ENCODE measurements around the gene GPR18.

Gene GPR18

GRCh38 chr13:99226513-99226912 is 31.7 kb downstream of the GPR18 start:
- no peak overlapping the region for H3K4me3 ChIP-seq (ENCODE audit: low read depth, low read length)
- peak; percentile 5 for DNase-seq (ENCODE audit: low read depth)
- TF ChIP-seq, protein P1, sequence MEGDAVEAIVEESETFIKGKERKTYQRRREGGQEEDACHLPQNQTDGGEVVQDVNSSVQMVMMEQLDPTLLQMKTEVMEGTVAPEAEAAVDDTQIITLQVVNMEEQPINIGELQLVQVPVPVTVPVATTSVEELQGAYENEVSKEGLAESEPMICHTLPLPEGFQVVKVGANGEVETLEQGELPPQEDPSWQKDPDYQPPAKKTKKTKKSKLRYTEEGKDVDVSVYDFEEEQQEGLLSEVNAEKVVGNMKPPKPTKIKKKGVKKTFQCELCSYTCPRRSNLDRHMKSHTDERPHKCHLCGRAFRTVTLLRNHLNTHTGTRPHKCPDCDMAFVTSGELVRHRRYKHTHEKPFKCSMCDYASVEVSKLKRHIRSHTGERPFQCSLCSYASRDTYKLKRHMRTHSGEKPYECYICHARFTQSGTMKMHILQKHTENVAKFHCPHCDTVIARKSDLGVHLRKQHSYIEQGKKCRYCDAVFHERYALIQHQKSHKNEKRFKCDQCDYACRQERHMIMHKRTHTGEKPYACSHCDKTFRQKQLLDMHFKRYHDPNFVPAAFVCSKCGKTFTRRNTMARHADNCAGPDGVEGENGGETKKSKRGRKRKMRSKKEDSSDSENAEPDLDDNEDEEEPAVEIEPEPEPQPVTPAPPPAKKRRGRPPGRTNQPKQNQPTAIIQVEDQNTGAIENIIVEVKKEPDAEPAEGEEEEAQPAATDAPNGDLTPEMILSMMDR (conservative IDR thresholded peaks at IDR 0.05; ENCODE audit: low read depth, low read length): no peak

DNA sequence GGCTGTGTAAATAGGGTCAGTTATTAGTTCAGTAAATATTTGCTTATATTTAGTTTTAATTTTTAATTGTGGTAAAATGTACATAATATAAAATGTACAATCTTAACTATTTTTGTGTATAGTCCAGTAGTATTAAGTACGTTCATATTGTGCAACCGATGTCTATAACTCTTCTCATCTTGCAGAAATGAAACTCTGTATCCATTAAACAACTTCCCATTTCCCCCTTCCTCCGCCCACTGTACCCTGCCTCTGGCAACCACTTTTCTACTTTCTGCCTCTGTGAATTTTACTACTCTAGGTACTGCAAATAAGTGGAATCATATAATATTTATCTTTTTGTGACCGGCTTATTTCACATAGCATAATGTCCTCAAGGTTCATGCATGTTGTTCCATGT is 33.1 kb downstream of the GPR18 start:
- no peak overlapping the region for H3K4me3 ChIP-seq (ENCODE audit: low read depth, low read length)
- DNase-seq (ENCODE audit: low read depth): no peak
- TF ChIP-seq, protein P1 (conservative IDR thresholded peaks at IDR 0.05; ENCODE audit: low read depth, low read length): no peak

DNA sequence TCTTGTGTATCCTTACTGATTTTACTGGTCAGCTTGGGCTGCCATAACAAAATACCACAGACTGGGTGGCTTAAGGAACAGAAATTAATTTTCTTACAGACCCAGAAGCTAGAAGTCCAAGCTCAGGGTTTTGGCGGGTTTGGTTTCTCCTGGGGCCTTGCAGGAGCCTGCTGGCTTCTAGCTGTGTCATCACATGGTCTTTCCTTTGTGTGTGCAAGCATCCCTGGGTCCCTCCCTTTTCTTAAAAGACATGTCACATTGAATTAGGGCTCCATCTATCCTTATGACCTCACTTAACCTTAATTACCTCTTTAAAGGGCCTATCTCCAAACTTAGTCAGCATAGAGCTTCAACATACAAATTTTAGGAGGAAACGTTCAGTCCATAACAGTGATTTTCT is 34.2 kb downstream of the GPR18 start:
- DNase-seq (ENCODE audit: low read depth): no peak
- no peak overlapping the region for H3K4me3 ChIP-seq (ENCODE audit: low read depth, low read length)
- TF ChIP-seq, protein P1 (conservative IDR thresholded peaks at IDR 0.05; ENCODE audit: low read depth, low read length): no peak

DNA sequence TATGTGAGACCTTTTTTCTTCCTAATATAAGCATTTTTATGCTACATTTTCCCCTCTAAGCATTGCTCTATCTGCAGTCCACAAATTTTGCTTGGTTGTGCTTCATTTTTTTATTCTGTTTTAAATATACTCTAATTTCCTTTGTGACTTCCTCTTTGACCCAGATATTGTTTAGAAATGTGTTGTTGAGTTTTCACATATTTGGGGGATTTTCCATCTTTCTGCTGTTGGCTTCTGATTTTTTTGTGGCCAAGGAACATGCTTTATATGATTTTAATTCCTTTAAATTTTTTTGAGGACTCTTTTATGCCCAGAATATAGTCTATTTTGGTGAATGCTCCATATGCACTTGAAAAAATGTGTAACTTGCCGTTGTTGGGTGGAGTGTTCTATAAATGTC is 34.6 kb downstream of the GPR18 start:
- no peak overlapping the region for H3K4me3 ChIP-seq (ENCODE audit: low read depth, low read length)
- TF ChIP-seq, protein P1 (conservative IDR thresholded peaks at IDR 0.05; ENCODE audit: low read depth, low read length): no peak

GRCh38 chr13:99221567-99222239 is 36.5 kb downstream of the GPR18 start:
- DNase-seq (ENCODE audit: low read depth): no peak
- TF ChIP-seq, protein P1 (conservative IDR thresholded peaks at IDR 0.05; ENCODE audit: low read depth, low read length): no peak
- no peak overlapping the region for H3K4me3 ChIP-seq (ENCODE audit: low read depth, low read length)

More for the DNA sequence above, 34.6 kb downstream of the GPR18 start:
- DNase-seq (ENCODE audit: low read depth): no peak

DNA sequence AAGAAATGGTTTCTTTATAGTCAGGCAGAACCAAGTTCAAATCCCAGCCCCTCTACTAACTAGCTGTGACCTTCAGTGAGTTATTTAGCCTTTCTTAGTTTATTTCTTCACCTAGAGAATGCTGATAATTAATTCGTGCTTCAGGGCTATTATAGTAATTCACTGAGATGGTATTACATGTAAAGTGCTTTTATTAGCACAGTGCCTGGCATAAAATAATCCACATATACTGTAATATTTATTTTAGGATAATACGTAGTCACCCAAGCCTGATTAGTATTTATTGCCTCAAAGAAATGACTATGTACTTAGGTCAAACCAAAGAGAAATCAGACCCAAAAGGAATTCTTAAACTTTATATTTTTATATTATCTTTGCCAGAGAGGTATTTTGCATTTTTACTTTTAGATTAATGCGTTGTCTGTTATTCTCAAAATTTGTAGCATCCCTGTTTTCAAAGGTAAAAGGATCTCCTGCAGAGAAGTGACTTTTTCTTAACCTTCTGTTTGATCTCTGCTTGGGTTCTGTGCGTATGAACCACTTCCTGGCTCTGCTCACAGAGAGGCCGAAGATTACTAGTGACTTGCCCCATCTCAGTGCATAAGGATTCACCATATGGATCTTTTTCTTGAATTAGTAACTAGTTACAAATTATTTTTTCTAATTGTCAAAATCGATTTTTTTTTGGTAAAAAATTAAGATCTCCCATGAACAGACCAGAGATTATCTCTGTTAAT is 37.8 kb downstream of the GPR18 start:
- no peak overlapping the region for H3K4me3 ChIP-seq (ENCODE audit: low read depth, low read length)
- TF ChIP-seq, protein P1 (conservative IDR thresholded peaks at IDR 0.05; ENCODE audit: low read depth, low read length): no peak
- DNase-seq (ENCODE audit: low read depth): peak; percentile 65
